GM18507 (cell line): Measurements from ENCODE around the gene WDR93.
A peak's percentile ranks its signal among the peaks of the same experiment; 100 is the strongest.
"Not testable (repeated sequence)": the region's sequence is repeated elsewhere in the genome, so short reads cannot be mapped to it uniquely, and the experiment has no call there.

Source experiments
- DNase-seq: peaks from one replicate; pipeline ENCODE4 v3.0.0; 2011; ENCODE audit warnings: low read depth; ENCODE audit not compliant: insufficient read length; ENCODE audit errors: extremely low spot score
- FAIRE-seq: peaks from 2 replicates; lab custom pipeline; 2011; peaks lifted over from hg19 to GRCh38; lab: Jason Lieb, UNC

Gene WDR93

GRCh38 chr15:89679212-89679611 is 11.4 kb upstream of the WDR93 start, which contains the start of gene PLIN1:
PLIN1 (minus strand) TSS chr15:89679367; CDS start chr15:89677489, 1,878 bp downstream.
- DNase-seq (no peak), FAIRE-seq (no peak)

GRCh38 chr15:89680282-89680873 is 10.2 kb upstream of the WDR93 start:
- DNase-seq (no peak), FAIRE-seq (no peak)

GRCh38 chr15:89681146-89681545 is 9.5 kb upstream of the WDR93 start:
- no peak for FAIRE-seq
- DNase-seq, result no peak

GRCh38 chr15:89685995-89686394 is 4.6 kb upstream of the WDR93 start:
- FAIRE-seq, result no peak
- no peak for DNase-seq

- DNase-seq, result no peak
- FAIRE-seq, result no peak
These were observed 4.1 kb upstream of the WDR93 start for GRCh38 chr15:89686522-89686921.

GRCh38 chr15:89689930-89690275 is 708 bp upstream of the WDR93 start:
- DNase-seq, FAIRE-seq: not testable (repeated sequence)

- DNase-seq, result no peak
- no peak for FAIRE-seq
These were observed 2.5 kb downstream of the WDR93 start for GRCh38 chr15:89693091-89693490.

- no peak for FAIRE-seq
- DNase-seq, result no peak
These were observed 3.1 kb downstream of the WDR93 start for GRCh38 chr15:89693696-89694095.

GRCh38 chr15:89695198-89695597 is 4.6 kb downstream of the WDR93 start:
- DNase-seq (no peak), FAIRE-seq (no peak)

GRCh38 chr15:89704411-89704810 is 13.8 kb downstream of the WDR93 start:
- FAIRE-seq (no peak), DNase-seq (no peak)

- no peak for DNase-seq
- FAIRE-seq, result no peak
These were observed 17.0 kb downstream of the WDR93 start for GRCh38 chr15:89707577-89707976.

- FAIRE-seq (no peak), DNase-seq (no peak)
These were observed 24.2 kb downstream of the WDR93 start for GRCh38 chr15:89714775-89715174.

- FAIRE-seq, result no peak
- DNase-seq, result no peak
These were observed 32.4 kb downstream of the WDR93 start for GRCh38 chr15:89723031-89723430.

GRCh38 chr15:89724621-89725020 is 34.0 kb downstream of the WDR93 start:
- no peak for DNase-seq
- no peak for FAIRE-seq

GRCh38 chr15:89725064-89725463 is 34.5 kb downstream of the WDR93 start:
- no peak for DNase-seq
- no peak for FAIRE-seq

- no peak for FAIRE-seq
- no peak for DNase-seq
These were observed 37.6 kb downstream of the WDR93 start for GRCh38 chr15:89728254-89728653.

- DNase-seq, result no peak
- FAIRE-seq, result no peak
These were observed 40.7 kb downstream of the WDR93 start for GRCh38 chr15:89731275-89731674.

- no peak for FAIRE-seq
These were observed 42.0 kb downstream of the WDR93 start for GRCh38 chr15:89732451-89733172.

GRCh38 chr15:89735773-89736172 is 45.2 kb downstream of the WDR93 start:
- DNase-seq (no peak), FAIRE-seq (no peak)

More at GRCh38 chr15:89732451-89733172, 42.0 kb downstream of the WDR93 start:
- DNase-seq, result no peak

- DNase-seq (peak; percentile 53), FAIRE-seq (peak; percentile 93)
These were observed 49.5 kb downstream of the WDR93 start for GRCh38 chr15:89740137-89740536.

- FAIRE-seq (no peak), DNase-seq (no peak)
These were observed 52.4 kb downstream of the WDR93 start for GRCh38 chr15:89743011-89743410.
